ENCODE data around the gene TMEM60. TPM values are rescaled to one million over a fixed set of nuclear protein-coding genes. Genes with fewer than 3 reads are reported as not detected.

The TMEM60 gene
- total RNA-seq, 4 donors from 2014 or later = 10.9 to 14.0 (median 11.7) TPM

GRCh38 chr7:77822269-77822668 lies 24.0 kb upstream of the TMEM60 start:
- DNase-seq (ENCODE audit: low spot score in 2 of 2) = no peak
- no peak for TF ChIP-seq POLR2A (IDR thresholded peaks at IDR 0.05)
- TF ChIP-seq, protein P1, sequence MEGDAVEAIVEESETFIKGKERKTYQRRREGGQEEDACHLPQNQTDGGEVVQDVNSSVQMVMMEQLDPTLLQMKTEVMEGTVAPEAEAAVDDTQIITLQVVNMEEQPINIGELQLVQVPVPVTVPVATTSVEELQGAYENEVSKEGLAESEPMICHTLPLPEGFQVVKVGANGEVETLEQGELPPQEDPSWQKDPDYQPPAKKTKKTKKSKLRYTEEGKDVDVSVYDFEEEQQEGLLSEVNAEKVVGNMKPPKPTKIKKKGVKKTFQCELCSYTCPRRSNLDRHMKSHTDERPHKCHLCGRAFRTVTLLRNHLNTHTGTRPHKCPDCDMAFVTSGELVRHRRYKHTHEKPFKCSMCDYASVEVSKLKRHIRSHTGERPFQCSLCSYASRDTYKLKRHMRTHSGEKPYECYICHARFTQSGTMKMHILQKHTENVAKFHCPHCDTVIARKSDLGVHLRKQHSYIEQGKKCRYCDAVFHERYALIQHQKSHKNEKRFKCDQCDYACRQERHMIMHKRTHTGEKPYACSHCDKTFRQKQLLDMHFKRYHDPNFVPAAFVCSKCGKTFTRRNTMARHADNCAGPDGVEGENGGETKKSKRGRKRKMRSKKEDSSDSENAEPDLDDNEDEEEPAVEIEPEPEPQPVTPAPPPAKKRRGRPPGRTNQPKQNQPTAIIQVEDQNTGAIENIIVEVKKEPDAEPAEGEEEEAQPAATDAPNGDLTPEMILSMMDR (IDR thresholded peaks at IDR 0.05) = no peak
- H3K4me3 ChIP-seq (ENCODE audit: low read depth, poor library complexity, severe bottlenecking) = no peak overlapping the region
- intact Hi-C loops (cut with DNase I; ENCODE audit: low total_unique reads) = no loop called here
- 33 to 100% methylated on average over 1 of the region's 1 CpG for WGBS, 2 donors

DNA sequence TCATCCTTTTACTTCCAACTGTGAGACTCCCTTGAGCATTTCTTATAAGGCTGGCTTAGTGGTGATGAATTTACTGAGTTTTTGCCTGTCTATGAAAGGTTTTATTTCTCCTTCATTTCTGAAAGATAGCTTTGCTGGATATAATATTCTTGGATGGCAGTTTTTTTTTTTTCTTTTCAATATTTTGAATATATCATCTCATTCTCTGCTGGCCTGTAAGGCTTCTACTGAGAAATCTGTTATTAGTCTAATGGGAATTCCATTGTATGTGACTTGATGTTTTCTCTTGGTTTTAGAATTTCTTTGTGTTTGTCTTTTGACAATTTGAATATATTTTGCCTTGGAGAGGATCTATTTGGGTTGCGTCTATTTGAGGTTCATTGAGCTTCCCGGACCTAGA lies 22.7 kb upstream of the TMEM60 start:
- no peak for TF ChIP-seq POLR2A (IDR thresholded peaks at IDR 0.05)
- TF ChIP-seq, protein P1 (IDR thresholded peaks at IDR 0.05) = no peak
- intact Hi-C loops (cut with DNase I; ENCODE audit: low total_unique reads) = no loop called here
- no peak for DNase-seq (ENCODE audit: low spot score in 2 of 2)
- 95 to 100% methylated on average over 2 of the region's 2 CpGs for WGBS, 2 donors
- no peak overlapping the region for H3K4me3 ChIP-seq (ENCODE audit: low read depth, poor library complexity, severe bottlenecking)

DNA sequence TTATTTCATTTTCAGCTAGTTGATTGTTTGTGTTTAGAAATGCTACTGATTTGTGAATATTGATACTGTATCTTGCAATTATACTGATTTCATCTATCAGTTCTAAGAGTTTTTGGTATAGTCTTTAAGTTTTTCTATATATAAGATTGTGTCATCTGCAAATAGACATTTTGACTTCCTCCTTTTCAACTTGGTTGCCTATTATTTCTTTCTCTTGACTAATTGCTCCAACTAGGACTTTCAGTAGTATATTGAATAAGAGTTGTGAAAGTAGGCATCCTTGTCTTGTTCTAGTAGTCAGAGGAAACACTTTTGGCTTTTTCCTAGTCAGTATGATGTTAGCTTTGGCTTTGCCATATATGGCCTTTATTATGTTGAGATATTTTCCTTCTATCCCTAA lies 20.8 kb upstream of the TMEM60 start:
- intact Hi-C loops (cut with DNase I; ENCODE audit: low total_unique reads) = no loop called here
- TF ChIP-seq, protein P1 (IDR thresholded peaks at IDR 0.05) = no peak
- no peak for TF ChIP-seq POLR2A (IDR thresholded peaks at IDR 0.05)
- H3K4me3 ChIP-seq (ENCODE audit: low read depth, poor library complexity, severe bottlenecking) = no peak overlapping the region
- no peak for DNase-seq (ENCODE audit: low spot score in 2 of 2)

DNA sequence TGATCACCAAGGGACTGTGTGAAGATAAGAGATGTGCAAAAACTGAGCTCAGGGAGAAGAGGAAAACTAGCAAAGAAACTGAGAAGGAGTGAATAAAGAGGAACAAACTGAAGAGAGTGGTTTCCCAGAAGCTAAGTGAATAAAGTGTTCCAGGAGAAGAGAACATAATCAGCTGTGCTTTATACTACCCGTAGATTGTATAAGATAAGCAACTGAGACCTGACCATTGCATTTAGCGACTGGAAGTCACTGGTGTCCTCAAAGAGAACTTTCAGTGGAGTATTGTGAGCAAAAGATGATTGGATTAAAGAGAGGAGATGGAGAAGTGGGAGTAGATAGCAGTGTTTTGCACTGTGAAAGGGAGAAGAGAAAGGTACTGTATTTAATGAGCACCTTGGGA lies 14.9 kb upstream of the TMEM60 start:
- WGBS, 2 donors = 85 to 99% methylated on average over 2 of the region's 2 CpGs
- intact Hi-C loops (cut with DNase I; ENCODE audit: low total_unique reads) = no loop called here
- H3K4me3 ChIP-seq (ENCODE audit: low read depth, poor library complexity, severe bottlenecking) = no peak overlapping the region
- TF ChIP-seq POLR2A (IDR thresholded peaks at IDR 0.05) = no peak
- TF ChIP-seq, protein P1 (IDR thresholded peaks at IDR 0.05) = no peak
- DNase-seq (ENCODE audit: low spot score in 2 of 2) = no peak

- no peak overlapping the region for H3K4me3 ChIP-seq (ENCODE audit: low read depth, poor library complexity, severe bottlenecking)
- TF ChIP-seq POLR2A (IDR thresholded peaks at IDR 0.05) = no peak
- TF ChIP-seq, protein P1 (IDR thresholded peaks at IDR 0.05) = no peak
- intact Hi-C loops (cut with DNase I; ENCODE audit: low total_unique reads) = no loop called here
- DNase-seq (ENCODE audit: low spot score in 2 of 2) = no peak
- WGBS, 2 donors = 87 to 96% methylated on average over 1 of the region's 1 CpG
Observed at GRCh38 chr7:77812290-77812685, 14.1 kb upstream of the TMEM60 start.

DNA sequence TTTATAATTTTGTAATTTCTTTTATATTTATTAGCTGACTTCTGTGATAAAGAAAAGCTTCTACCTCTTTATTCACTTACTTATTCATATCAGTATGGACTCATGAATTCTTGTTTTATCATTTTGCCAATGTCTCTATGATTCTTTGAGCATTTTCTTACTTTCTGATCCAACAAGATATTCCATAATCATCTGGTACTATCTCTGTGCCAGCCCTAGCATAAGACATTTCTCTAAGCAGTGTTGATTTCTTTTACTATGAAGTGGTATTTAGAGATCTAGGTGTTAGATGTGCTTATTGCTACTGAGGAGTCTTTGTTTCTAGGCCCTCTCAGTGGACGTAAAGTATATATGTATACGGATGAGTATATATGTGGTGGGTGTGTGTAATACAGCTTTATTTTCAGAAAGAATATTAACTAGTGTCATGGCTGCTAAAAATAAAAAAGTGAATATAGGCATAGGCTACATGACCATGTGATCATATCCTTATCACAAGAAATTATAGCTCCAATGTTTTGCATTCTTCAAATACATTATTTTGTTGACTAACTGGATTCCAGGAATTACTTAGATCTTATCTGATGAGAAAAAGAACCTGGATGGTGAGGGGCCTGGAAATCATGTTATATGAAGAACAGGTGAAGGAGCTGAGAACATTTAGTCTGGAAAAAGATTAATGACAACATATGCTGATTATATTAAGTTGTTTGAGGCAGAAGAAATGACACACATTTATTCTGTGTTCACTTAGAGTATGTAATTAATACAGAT lies 13.5 kb upstream of the TMEM60 start:
- intact Hi-C loops (cut with DNase I; ENCODE audit: low total_unique reads) = no loop called here
- TF ChIP-seq POLR2A (IDR thresholded peaks at IDR 0.05) = no peak
- TF ChIP-seq, protein P1 (IDR thresholded peaks at IDR 0.05) = no peak
- no peak overlapping the region for H3K4me3 ChIP-seq (ENCODE audit: low read depth, poor library complexity, severe bottlenecking)
- no peak for DNase-seq (ENCODE audit: low spot score in 2 of 2)
- 91 to 92% methylated on average over 2 of the region's 2 CpGs for WGBS, 2 donors

All from lower leg skin (tissue), 4 donors.